Type B pancreatic cell (in vitro differentiated cells): ENCODE measurements around the gene PRR36. TPM values are rescaled to one million over a fixed set of nuclear protein-coding genes. Genes with fewer than 3 reads are reported as not detected.

Source experiments
- DNase-seq: peaks from one replicate; pipeline ENCODE4 v3.0.0; 2021; ENCODE audit warnings: mixed read lengths; ENCODE audit not compliant: unreplicated experiment; ENCODE audit errors: extremely low spot score
- H3K27ac Mint-ChIP-seq: 2 replicates; pipeline ENCODE4 v1.8.0; 2021; ENCODE audit warnings: mild to moderate bottlenecking, mixed read lengths
- H3K27me3 Mint-ChIP-seq: 2 replicates; pipeline ENCODE4 v1.8.0; 2021; ENCODE audit warnings: mixed read lengths
- H3K36me3 Mint-ChIP-seq: 2 replicates; pipeline ENCODE4 v1.8.0; 2021; ENCODE audit warnings: mixed read lengths
- H3K4me1 Mint-ChIP-seq: one replicate; pipeline ENCODE4 v1.8.0; 2021; ENCODE audit warnings: mixed read lengths; ENCODE audit not compliant: unreplicated experiment
- H3K4me3 Mint-ChIP-seq: 2 replicates; pipeline ENCODE4 v1.8.0; 2021; ENCODE audit warnings: mild to moderate bottlenecking, mixed read lengths
- H3K9me3 Mint-ChIP-seq: 2 replicates; pipeline ENCODE4 v1.8.0; 2021; ENCODE audit warnings: mixed read lengths
- CTCF ChIP-seq: fragments of 200-600 bp; sonication (generic); conservative IDR thresholded peaks from 2 replicates; pipeline ENCODE4 v1.5.0; 2021; ENCODE audit warnings: antibody characterized with exemption, mild to moderate bottlenecking
- total RNA-seq: library from RNA; stranded (reverse); gene quantifications from 2 replicates; pipeline ENCODE4 v1.2.1, GENCODE V29; 2021; ENCODE audit warnings: low replicate concordance

The PRR36 gene
- total RNA-seq, 1 donor from 2014 or later: 10.9 TPM

DNA sequence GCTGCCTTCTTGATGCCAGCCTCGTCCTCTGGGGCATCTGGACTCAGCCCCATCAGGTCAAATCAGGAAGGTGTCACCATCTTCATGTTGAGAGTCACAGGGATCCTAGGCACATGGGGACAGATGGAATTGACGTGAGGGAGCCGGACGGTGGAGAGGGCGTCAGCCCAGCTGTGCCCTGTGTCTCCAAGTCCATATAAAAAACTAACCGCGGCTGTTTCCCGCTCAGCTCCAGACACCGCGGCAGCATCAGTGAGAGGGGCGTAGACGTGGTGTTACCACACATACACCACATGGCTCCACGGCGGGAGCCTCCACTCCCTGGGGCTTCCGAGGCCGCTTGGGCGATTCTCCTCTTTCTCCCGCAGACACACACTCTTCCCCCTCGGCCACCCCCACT lies 5.6 kb upstream of the PRR36 start:
- H3K27ac Mint-ChIP-seq: no peak overlapping the region
- no peak for TF ChIP-seq CTCF
- no peaks in the 10 kb centered on the region for H3K4me1 Mint-ChIP-seq
- H3K9me3 Mint-ChIP-seq: no peaks in the 10 kb centered on the region
- no peak for DNase-seq
- no peaks in the 10 kb centered on the region for H3K36me3 Mint-ChIP-seq
- peaks cover 17% of the 10 kb centered on the region for H3K27me3 Mint-ChIP-seq
- H3K4me3 Mint-ChIP-seq: no peak overlapping the region

- Mint-ChIP-seq H3K9me3 (no peaks in the 10 kb centered on the region), H3K36me3 (no peaks in the 10 kb centered on the region), H3K4me3 (no peak overlapping the region), H3K4me1 (no peaks in the 10 kb centered on the region), H3K27me3 (peaks cover 19% of the 10 kb centered on the region), H3K27ac (no peak overlapping the region)
- DNase-seq: no peak
- no peak for TF ChIP-seq CTCF
Measured at GRCh38 chr19:7879111-7879807, 5.1 kb upstream of the PRR36 start.

GRCh38 chr19:7877249-7877836 lies 3.2 kb upstream of the PRR36 start:
- Mint-ChIP-seq H3K4me1 (no peaks in the 10 kb centered on the region), H3K4me3 (peak overlapping the region; percentile 33), H3K27ac (peak overlapping the region; percentile 15)

GRCh38 chr19:7874897-7875273 lies 695 bp upstream of the PRR36 start:
- H3K4me1 Mint-ChIP-seq: peaks cover 13% of the 10 kb centered on the region
- peak overlapping the region; percentile 84 for H3K4me3 Mint-ChIP-seq
- H3K9me3 Mint-ChIP-seq: no peaks in the 10 kb centered on the region
- peaks cover 4% of the 10 kb centered on the region for H3K36me3 Mint-ChIP-seq
- H3K27ac Mint-ChIP-seq: peak overlapping the region; percentile 71
- DNase-seq: no peak
- TF ChIP-seq CTCF: no peak
- peaks cover 35% of the 10 kb centered on the region for H3K27me3 Mint-ChIP-seq

More at GRCh38 chr19:7877249-7877836, 3.2 kb upstream of the PRR36 start:
- no peak for TF ChIP-seq CTCF
- peaks cover 25% of the 10 kb centered on the region for H3K27me3 Mint-ChIP-seq
- H3K36me3 Mint-ChIP-seq: no peaks in the 10 kb centered on the region
- DNase-seq: no peak
- no peaks in the 10 kb centered on the region for H3K9me3 Mint-ChIP-seq

DNA sequence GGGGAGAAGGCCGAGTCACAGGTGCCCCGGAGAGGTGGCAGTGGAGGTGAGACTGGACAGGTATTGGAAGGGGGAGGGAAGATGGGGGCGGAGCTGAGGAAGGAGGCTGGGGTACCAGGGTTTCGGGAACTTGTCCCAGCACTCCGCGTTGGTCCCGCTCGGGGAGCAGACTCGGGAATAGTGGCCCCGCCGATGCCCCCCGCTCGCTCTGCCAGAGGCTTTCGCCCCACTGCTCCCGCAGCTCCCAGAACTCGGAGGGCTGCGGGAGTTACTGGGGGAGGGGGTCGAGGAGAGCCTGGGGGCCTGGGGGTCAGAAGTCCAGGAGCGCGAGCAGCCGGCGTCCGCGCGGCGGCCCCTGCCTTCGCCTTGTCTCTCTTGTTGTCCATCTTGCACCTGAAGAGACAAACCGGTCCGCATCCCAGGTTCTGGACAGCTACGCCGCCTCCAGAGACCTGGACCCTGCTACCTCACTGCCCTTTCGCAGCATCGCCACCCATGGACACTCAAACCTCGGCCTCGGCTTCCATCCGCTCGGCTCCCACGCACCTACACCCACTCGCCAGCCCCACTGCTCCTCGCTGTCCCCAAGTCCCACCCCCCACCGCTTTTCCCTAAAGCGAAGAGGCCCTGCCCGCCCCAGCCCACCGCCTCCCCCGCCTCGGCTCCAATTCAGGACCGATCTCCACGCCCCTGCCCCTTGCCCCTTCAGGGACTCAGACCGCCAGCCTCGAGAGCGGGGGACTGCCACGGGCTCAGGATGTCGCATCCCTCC lies 700 bp downstream of the PRR36 start:
- DNase-seq: no peak
- peak overlapping the region; percentile 73 for H3K27ac Mint-ChIP-seq

More for the DNA sequence above, 700 bp downstream of the PRR36 start:
- peaks cover 35% of the 10 kb centered on the region for H3K27me3 Mint-ChIP-seq
- TF ChIP-seq CTCF: no peak
- no peaks in the 10 kb centered on the region for H3K9me3 Mint-ChIP-seq
- peak overlapping the region; percentile 91 for H3K4me3 Mint-ChIP-seq
- H3K4me1 Mint-ChIP-seq: peaks cover 13% of the 10 kb centered on the region
- peaks cover 4% of the 10 kb centered on the region for H3K36me3 Mint-ChIP-seq
